OCI-LY7 (cell line): Measurements from ENCODE around the gene RAB11FIP4. TPM values are rescaled to one million over a fixed set of nuclear protein-coding genes. Genes with fewer than 3 reads are reported as not detected.

Experiments used
- BruUV-seq: library from RNA; stranded (reverse); fragments of 400-500 nt; replicated peaks from 2 replicates; lab custom pipeline; 2021; lab: Mats Ljungman, UMichigan
- CTCF ChIA-PET: fragments of 300-600 bp; sonication (Branson Sonifier 250); formaldehyde crosslinking; loops from one replicate; lab custom pipeline; 2022; ENCODE audit warnings: antibody characterized with exemption; ENCODE audit not compliant: unreplicated experiment; lab: Charles Lee
- POLR2A ChIA-PET: fragments of 300-600 bp; sonication (Branson Sonifier 250); formaldehyde crosslinking; loops from one replicate; lab custom pipeline; 2022; ENCODE audit warnings: antibody characterized with exemption; lab: Charles Lee
- DNase-seq: peaks from one replicate; pipeline ENCODE4 v3.0.0-alpha.2; 2015; ENCODE audit warnings: low spot score
- H2AFZ ChIP-seq: fragments of 200-600 bp; sonication (generic), shearing (Covaris generic); 2 replicates; pipeline ENCODE4 v1.6.1; 2014; ENCODE audit warnings: mild to moderate bottlenecking, antibody characterized with exemption, low read length, moderate library complexity
- H3K27ac ChIP-seq: fragments of 200-600 bp; sonication (generic); 2 replicates; pipeline ENCODE4 v1.5.1; 2014; ENCODE audit warnings: mixed run types, low read depth, mild to moderate bottlenecking, moderate library complexity, low read length, inconsistent platforms; ENCODE audit not compliant: poor library complexity, severe bottlenecking
- H3K36me3 ChIP-seq: fragments of 200-600 bp; sonication (generic); 2 replicates; pipeline ENCODE4 v1.6.1; 2014; ENCODE audit warnings: mild to moderate bottlenecking, antibody characterized with exemption, low read length, moderate library complexity, mixed read lengths; ENCODE audit not compliant: insufficient read depth
- H3K4me1 ChIP-seq: fragments of 200-600 bp; sonication (generic); 2 replicates; pipeline ENCODE4 v1.5.1; 2014; ENCODE audit warnings: mild to moderate bottlenecking, low read length; ENCODE audit not compliant: insufficient read depth, poor library complexity, severe bottlenecking
- H3K4me2 ChIP-seq: fragments of 200-600 bp; sonication (generic); 2 replicates; pipeline ENCODE4 v1.6.1; 2014; ENCODE audit warnings: mild to moderate bottlenecking, low read length
- H3K4me3 ChIP-seq: fragments of 200-600 bp; sonication (generic); 2 replicates; pipeline ENCODE4 v1.5.1; 2014; ENCODE audit warnings: mild to moderate bottlenecking, low read depth, low read length; ENCODE audit not compliant: poor library complexity, severe bottlenecking
- H3K79me2 ChIP-seq: fragments of 200-600 bp; sonication (generic); 2 replicates; pipeline ENCODE4 v1.6.1; 2016; ENCODE audit warnings: low read depth, mild to moderate bottlenecking, low read length, moderate library complexity, mixed read lengths; ENCODE audit not compliant: insufficient read depth
- H3K9me2 ChIP-seq: fragments of 200-600 bp; sonication (generic); 2 replicates; pipeline ENCODE4 v1.6.1; 2016; ENCODE audit warnings: mild to moderate bottlenecking, low read length, mixed read lengths; ENCODE audit not compliant: insufficient read depth
- H3K9me3 ChIP-seq: fragments of 200-600 bp; sonication (generic); 2 replicates; pipeline ENCODE4 v1.6.1; 2014; ENCODE audit warnings: mild to moderate bottlenecking, mixed run types, low read length, mixed read lengths
- H4K20me1 ChIP-seq: fragments of 200-600 bp; sonication (generic); 2 replicates; pipeline ENCODE4 v1.6.1; 2014; ENCODE audit warnings: mild to moderate bottlenecking, antibody characterized with exemption, low read length, moderate library complexity, mixed read lengths; ENCODE audit not compliant: insufficient read depth
- CTCF ChIP-seq: fragments of 200-600 bp; sonication (generic); conservative IDR thresholded peaks from 2 replicates; pipeline ENCODE4 v1.5.1; 2014; ENCODE audit warnings: mild to moderate bottlenecking, antibody characterized with exemption, low read length, moderate library complexity, mixed read lengths
- EZH2phosphoT487 ChIP-seq: fragments of 200-600 bp; sonication (generic); IDR thresholded peaks from 2 replicates; pipeline ENCODE4 v1.6.1; 2018; ENCODE audit warnings: low read depth, borderline replicate concordance, mild to moderate bottlenecking, mixed run types, antibody characterized with exemption, low read length, moderate library complexity, mixed read lengths
- intact Hi-C: fragments of 100-400 bp; cut with micrococcal nuclease; formaldehyde crosslinking; loops from one replicate; pipeline ENCODE4 v1.10.0; 2022; ENCODE audit not compliant: unreplicated experiment
- total RNA-seq, 2 experiments: library from RNA; depleted of rRNA in 1 of 2; stranded (reverse); fragments of >200 nt in 1 of 2; shearing (Covaris generic) in 1 of 2; gene quantifications; 2 replicates each; pipeline ENCODE4 v1.2.3, GENCODE V29; 2014 to 2022

RAB11FIP4 gene
- total RNA-seq, 2 experiments from 2014 or later: 5.8 to 15.0 TPM

DNA sequence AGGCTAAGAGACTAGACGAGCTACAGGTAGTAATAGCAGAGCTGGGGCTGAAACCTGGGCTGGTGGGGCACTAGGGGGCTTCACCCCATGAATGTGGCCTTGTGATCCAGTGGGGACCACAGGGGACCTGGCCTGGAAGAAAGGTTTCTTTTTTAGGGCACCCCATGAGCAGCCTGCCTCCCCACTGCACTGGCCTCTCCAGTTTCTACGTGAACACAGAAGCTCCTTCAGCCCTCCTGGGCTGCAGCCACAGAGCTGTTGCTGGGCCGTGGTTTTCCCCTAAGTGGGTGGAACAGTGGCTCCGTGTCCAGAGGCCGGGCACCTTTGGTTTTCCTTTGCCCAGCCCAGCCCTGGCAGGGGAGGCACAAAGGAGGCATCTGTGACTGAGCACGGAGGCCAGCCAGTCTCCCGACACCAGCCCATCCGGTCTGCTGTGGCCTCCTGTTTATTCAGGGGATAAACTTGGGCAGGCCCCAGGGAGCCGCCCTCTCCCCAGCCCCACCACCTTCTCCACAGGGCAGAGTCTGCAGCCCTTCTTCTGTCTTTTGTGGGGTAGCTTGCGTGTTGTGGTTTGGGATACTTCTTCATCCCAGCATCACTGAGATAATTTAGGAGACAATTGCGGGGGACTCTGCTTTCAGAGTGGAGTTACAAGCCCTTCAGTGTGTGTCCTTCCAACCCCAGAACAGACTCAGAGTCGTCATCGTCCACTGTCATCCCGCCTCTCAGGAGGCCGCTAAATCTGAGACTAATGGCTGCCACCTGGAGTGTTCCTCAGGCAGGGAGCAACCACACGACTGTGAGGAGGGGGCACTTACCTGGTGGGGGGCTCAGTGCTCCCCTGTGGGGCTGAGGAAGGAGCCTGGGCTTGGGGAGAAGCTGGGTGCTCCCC, 85.3 kb downstream of the RAB11FIP4 start:
- no peaks in the 10 kb centered on the region for H3K4me1 ChIP-seq
- no peaks in the 10 kb centered on the region for H4K20me1 ChIP-seq
- H3K4me3 ChIP-seq: no peak overlapping the region
- H3K9me3 ChIP-seq: no peaks in the 10 kb centered on the region
- no peak overlapping the region for H2AFZ ChIP-seq
- no peak overlapping the region for H3K4me2 ChIP-seq
- CTCF ChIA-PET: no interaction called here
- no peaks in the 10 kb centered on the region for H3K79me2 ChIP-seq
- TF ChIP-seq CTCF (no peak), EZH2phosphoT487 (no peak)
- H3K9me2 ChIP-seq: no peaks in the 10 kb centered on the region
- POLR2A ChIA-PET: interaction anchor here (0.7 kb wide), 1 partner anchor 305 kb away, joined by 3 read pairs; no protein-coding TSS in a partner anchor
- intact Hi-C loops: no loop called here
- H3K27ac ChIP-seq: no peak overlapping the region
- no peak for DNase-seq
- no peaks in the 10 kb centered on the region for H3K36me3 ChIP-seq
- no TSS peak for BruUV-seq

DNA sequence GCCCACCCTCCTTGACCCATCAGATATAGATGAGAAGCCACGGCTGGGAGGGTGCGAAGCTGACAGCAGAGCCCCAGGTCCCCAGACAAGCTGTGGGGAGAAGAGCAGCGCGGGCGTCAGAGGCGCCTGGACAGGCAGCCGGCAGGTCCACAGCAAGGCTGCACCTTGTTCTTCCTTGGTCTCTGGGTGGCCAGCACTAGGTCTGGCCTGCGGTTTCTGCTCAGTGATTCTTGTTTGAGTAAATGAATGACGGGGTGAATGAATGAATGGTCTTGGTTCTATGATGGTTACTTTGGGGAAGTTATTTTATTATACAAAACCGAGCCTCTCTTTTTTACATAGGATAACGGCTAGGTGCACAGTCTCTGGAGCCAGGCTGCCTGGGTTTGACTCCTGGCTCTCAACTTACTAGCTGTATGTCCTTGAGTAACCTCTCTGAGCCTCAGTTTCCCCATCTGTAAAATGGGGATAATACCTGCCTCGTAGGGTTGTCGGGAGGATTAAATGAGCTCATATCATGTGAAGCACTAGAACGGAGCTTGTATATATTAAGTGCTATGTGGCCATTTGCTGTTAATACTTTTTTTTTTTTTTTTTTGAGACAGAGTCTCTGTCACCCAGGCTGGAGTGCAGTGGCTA, 86.1 kb downstream of the RAB11FIP4 start:
- no peak overlapping the region for H3K4me2 ChIP-seq
- no peaks in the 10 kb centered on the region for H4K20me1 ChIP-seq
- H3K4me1 ChIP-seq: no peaks in the 10 kb centered on the region
- no peaks in the 10 kb centered on the region for H3K9me2 ChIP-seq
- no peak overlapping the region for H3K4me3 ChIP-seq
- TF ChIP-seq EZH2phosphoT487: no peak
- no peak for TF ChIP-seq CTCF
- no peaks in the 10 kb centered on the region for H3K9me3 ChIP-seq
- ChIA-PET CTCF (no interaction called here), POLR2A (interaction anchor here (0.6 to 0.7 kb wide), 2 partner anchors 60 to 306 kb away, joined by 3 to 4 read pairs; no protein-coding TSS in a partner anchor)
- H3K79me2 ChIP-seq: no peaks in the 10 kb centered on the region
- no peak overlapping the region for H3K27ac ChIP-seq
- BruUV-seq: no TSS peak
- no peak for DNase-seq
- no peak overlapping the region for H2AFZ ChIP-seq
- intact Hi-C loops: no loop called here
- H3K36me3 ChIP-seq: no peaks in the 10 kb centered on the region
